GM19240 (cell line): ENCODE data around the gene DARS2.
"Not testable (repeated sequence)": the region's sequence is repeated elsewhere in the genome, so short reads cannot be mapped to it uniquely, and the experiment has no call there.

Experiments used
- DNase-seq: peaks from one replicate; pipeline ENCODE4 v3.0.0; 2011; ENCODE audit warnings: low spot score; ENCODE audit not compliant: insufficient read length

Gene DARS2

GRCh38 chr1:173824315-173825081, at the start of gene DARS2, which contains the start of gene CENPL:
DARS2 (plus strand) TSS chr1:173824673; CDS start chr1:173825230, 557 bp downstream.
CENPL (minus strand) TSS chr1:173824883; CDS start chr1:173811299, 13,584 bp downstream.
- peak; percentile 52 for DNase-seq

GRCh38 chr1:173775578-173776226, 48.8 kb upstream of the DARS2 start:
- DNase-seq, result no peak

- no peak for DNase-seq
Observed at GRCh38 chr1:173779936-173780335, 44.5 kb upstream of the DARS2 start.

- no peak for DNase-seq
Observed at GRCh38 chr1:173784997-173785396, 39.5 kb upstream of the DARS2 start.

GRCh38 chr1:173789841-173790240, 34.6 kb upstream of the DARS2 start:
- no peak for DNase-seq

- DNase-seq, result no peak
Observed at GRCh38 chr1:173798078-173798477, 26.4 kb upstream of the DARS2 start.

GRCh38 chr1:173799995-173800394, 24.5 kb upstream of the DARS2 start:
- not testable (repeated sequence) for DNase-seq

- DNase-seq, result no peak
Observed at GRCh38 chr1:173802961-173803360, 21.5 kb upstream of the DARS2 start.

GRCh38 chr1:173813654-173814053, 10.8 kb upstream of the DARS2 start:
- not testable (repeated sequence) for DNase-seq

GRCh38 chr1:173818459-173818858, 6.0 kb upstream of the DARS2 start:
- DNase-seq, result no peak

GRCh38 chr1:173821680-173822079, 2.8 kb upstream of the DARS2 start:
- DNase-seq, result no peak

GRCh38 chr1:173823781-173824314, 625 bp upstream of the DARS2 start:
- DNase-seq, result no peak

- DNase-seq, result no peak
Observed at GRCh38 chr1:173827611-173828010, 3.1 kb downstream of the DARS2 start.

GRCh38 chr1:173832748-173833147, 8.3 kb downstream of the DARS2 start:
- no peak for DNase-seq

- no peak for DNase-seq
Observed at GRCh38 chr1:173852105-173852504, 27.6 kb downstream of the DARS2 start.

- DNase-seq, result no peak
Observed at GRCh38 chr1:173853074-173853473, 28.6 kb downstream of the DARS2 start.

- no peak for DNase-seq
Observed at GRCh38 chr1:173856014-173856413, 31.5 kb downstream of the DARS2 start.

GRCh38 chr1:173856903-173857302, 32.4 kb downstream of the DARS2 start:
- DNase-seq, result no peak

GRCh38 chr1:173857363-173857917, 33.0 kb downstream of the DARS2 start:
- DNase-seq, result no peak

GRCh38 chr1:173859547-173859946, 35.1 kb downstream of the DARS2 start:
- not testable (repeated sequence) for DNase-seq

GRCh38 chr1:173860065-173860464, 35.6 kb downstream of the DARS2 start:
- DNase-seq, result no peak

GRCh38 chr1:173861731-173862145, 37.3 kb downstream of the DARS2 start:
- DNase-seq, result no peak
